ENCODE measurements around the gene THADA.
"Not testable (repeated sequence)": the region's sequence is repeated elsewhere in the genome, so short reads cannot be mapped to it uniquely, and the experiment has no call there.

The THADA gene

DNA sequence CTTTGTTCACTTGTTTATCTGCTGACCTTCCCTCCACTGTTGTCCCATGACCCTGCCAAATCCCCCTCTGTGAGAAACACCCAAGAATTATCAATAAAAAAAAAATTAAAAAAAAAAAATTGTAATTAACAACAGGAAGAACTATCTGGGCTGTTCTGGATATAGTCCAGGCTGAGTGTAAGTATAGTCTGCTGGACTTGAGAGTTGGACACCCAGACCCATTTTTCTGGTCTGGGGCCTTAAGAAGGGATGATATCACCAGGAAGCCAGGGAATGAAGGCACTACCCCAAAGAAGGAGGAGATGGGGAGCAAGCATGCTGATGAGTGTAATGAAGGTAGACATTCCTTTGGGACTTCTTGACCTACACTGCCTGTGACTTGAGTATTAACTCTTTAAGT lies 297.3 kb downstream of the THADA start:
- no peak for DNase-seq (ENCODE audit: low spot score)

- not testable (repeated sequence) for DNase-seq (ENCODE audit: low spot score)
Measured at GRCh38 chr2:43297740-43298139, 298.1 kb downstream of the THADA start.

DNA sequence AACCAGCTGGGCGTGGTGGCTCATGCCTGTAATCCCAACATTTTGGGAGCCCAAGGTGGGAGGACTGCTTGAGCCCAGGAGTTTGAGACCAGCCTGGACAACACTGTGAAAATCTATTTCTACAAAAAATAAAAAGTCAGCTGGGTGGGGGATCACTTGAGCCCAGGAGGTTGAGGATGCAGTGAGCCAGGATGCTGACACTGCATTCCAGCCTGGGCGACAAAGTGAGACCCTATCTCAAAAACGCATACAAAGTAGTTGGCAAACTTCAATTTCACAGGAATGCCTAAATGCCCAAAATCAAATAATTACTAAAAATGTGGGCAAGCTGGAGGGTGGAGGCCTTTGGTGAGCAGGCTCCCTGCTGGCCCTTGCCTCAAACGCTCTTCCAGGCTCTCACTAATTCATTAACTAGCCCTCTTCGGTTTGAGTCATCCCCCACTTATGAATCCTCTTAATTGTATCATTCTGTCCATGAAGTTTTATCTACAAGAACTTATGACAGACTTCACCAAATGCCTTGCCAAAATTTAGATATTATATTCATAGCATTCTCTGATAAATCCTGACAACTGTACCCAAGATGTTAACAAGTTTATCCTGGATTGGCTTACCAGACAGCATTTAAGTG lies 300.8 kb downstream of the THADA start:
- no peak for DNase-seq (ENCODE audit: low spot score)

DNA sequence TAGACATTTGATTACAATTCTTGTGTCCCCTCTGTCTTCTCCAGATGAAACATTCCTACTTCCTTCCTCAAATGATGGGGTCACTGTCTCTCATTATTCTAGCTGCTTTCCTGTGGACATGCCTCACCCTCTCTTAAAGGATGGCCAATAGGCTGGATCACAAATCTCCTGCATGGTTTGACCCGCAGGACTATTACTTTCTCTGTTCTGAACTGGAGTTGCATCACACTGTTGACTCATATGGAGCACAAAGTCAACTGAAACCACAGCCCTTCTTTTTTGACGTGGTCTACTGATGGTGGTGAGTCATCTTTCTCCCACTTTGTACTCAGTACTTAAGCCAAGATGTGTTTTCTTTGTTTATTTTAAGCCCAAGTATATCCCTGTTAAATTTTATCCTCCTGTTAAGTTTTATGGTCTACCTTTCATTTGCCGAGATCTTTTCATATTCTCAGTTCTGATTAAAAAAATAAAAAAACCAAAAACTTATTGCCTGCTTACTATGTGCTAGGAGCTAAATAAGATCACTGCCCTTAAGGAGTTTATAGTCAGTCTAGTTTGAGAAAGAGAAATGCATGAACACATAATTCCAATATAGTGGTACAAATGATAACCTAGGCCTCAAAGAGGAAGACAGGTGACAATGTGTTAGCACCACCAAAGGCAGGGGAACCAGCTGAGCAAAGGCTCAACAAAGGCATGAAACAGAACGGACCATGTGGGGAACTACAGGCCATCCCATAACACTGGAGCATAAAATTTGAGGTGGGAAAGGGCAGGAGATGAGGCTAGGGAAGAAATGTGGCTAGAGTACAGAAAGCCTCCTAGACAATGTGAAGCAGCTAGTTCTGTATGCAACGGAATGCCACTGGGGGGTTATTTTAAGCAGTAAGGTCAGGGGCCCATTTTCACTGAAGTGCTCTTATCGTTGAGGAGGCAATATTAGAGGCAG lies 301.8 kb downstream of the THADA start:
- DNase-seq (ENCODE audit: low spot score): peak; percentile 52

DNA sequence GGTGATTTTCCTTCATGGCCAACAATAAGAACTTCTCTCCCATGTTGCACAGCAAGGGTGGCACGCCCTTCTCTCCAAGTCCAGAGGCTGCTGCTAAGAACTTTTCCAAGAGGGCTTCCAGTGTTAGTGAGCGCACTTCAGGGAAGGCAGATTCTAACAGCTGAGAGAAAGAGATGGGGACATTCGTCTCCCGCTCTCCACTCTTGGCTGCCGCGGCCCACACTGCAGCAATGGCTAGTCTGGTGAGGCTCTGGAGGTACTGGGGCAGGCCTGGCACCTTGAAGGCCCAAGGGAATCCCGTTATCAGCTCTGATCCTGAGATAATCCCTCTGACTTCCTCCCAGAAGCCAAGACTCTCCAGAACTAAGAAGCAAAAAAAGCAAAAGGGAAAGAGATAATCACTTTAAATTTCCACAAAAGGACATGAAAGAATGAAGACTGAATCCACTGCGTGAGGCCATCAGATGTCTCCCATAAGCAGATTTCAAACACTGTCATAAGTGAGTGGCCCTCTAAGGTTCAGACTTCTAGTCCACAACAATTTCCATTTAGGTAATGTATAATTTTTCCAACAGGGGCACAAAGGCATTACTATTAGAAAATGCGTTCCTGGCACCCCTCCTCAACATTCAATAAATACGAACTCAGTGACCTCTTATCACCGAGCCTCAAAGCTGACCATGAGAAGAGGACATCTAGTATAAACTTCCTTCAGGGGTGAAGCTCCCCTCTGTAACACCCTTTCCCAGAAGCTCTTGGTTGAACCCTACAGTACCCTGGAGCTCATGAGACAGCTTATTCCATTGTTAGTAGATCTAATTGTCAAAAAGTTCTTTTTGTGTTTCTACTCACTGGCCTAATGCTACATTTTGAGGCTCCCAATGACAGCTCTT lies 302.7 kb downstream of the THADA start:
- no peak for DNase-seq (ENCODE audit: low spot score)

DNA sequence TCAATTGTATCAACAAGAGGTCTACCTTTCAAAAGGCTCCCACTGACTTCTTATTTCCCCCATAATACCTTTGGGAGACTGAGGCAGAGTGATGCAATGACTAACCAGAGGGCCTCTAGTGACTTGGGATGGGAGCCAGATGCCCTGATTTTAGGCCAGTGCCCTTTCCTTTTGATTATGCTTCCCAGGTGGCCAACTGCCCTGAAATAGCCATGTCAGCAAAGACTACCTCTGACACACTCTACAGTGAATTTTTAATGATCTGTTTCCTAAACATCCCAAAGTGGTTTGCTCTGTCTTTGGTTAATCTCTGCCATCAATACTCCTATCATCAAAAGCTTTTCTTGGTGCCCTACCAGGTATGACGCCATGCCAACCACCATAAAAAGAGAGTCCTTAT lies 303.5 kb downstream of the THADA start:
- no peak for DNase-seq (ENCODE audit: low spot score)

DNA sequence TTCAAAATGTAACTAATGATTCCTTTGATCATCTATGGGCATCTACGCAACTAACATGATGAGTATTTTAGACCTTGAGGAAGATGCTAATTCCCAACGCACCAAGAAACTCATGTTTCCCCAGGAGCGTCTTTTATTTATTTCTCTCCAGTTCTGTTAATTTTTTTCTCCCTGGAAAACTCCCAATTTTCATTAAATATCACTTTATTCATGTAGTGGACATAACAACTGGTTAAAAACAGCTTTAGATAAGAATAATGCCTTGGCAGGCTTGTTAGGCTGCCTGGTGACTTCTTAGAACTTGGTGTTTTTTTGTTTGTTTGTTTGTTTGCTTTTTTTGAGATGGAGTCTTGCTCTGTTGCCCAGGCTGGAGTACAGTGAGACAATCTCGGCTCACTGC lies 306.5 kb downstream of the THADA start:
- DNase-seq (ENCODE audit: low spot score): no peak

GRCh38 chr2:43288417-43289305 lies 307.2 kb downstream of the THADA start:
- no peak for DNase-seq (ENCODE audit: low spot score)

GRCh38 chr2:43285987-43286386 lies 309.9 kb downstream of the THADA start:
- DNase-seq (ENCODE audit: low spot score): no peak

- no peak for DNase-seq (ENCODE audit: low spot score)
Measured at GRCh38 chr2:43284967-43285366, 310.9 kb downstream of the THADA start.

- DNase-seq (ENCODE audit: low spot score): not testable (repeated sequence)
Measured at GRCh38 chr2:43284347-43284746, 311.5 kb downstream of the THADA start.

GRCh38 chr2:43280994-43281393 lies 314.8 kb downstream of the THADA start:
- DNase-seq (ENCODE audit: low spot score): no peak

- DNase-seq (ENCODE audit: low spot score): no peak
Measured at GRCh38 chr2:43279317-43279840, 316.5 kb downstream of the THADA start.

GRCh38 chr2:43278564-43279220 lies 317.1 kb downstream of the THADA start:
- no peak for DNase-seq (ENCODE audit: low spot score)

DNA sequence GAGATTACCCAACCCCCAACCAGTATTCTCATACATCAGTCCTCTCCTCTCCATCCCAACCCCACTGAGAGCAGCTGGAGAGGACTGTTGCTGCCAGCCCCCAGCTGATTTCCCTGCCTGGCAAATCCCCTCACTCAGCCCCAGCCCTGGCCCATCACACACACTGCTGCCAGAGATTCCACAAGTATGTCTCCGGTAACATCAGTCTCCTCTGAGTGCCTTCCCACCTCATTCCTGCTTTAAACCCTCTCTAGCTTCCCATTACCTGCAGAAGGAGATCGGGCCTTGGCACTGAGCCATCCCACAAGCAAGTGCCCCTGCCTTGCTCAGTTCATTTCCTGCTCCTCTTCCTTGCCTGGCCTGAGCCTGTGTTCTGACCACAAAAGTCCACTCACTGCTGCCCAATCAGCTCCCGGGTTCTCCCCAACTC lies 318.9 kb downstream of the THADA start:
- DNase-seq (ENCODE audit: low spot score): no peak

DNA sequence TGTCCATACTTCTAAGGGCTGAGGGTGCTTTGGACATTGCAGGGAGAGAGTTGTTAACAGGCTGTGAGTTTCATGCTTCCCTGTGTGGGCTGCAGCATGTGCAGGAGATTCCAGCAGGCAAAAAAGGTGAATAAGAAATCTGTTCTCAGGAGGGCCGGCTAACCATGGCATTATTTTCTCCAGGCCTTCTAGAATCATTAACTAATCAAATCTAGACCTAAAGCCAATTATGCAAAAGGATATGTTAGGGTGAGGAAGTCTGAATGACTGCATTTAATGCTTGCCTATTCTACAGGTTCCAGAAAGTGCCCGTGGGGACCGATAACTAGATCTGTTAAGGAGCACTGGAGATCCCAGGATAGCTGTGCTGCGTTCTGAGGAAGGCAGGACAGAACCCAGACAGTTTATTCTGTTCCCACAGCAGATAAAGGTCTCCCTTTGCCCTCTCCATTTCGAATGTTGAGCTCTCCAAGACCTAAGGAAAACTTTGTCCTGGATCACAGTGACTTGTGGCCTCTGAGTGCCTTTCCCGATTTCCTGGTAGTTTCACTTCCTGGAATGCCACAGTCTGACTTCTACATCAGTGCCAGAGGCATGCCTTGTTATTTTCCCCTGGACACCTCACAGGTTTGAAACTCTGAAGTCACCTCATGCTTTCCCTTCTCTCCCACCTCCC lies 319.4 kb downstream of the THADA start:
- no peak for DNase-seq (ENCODE audit: low spot score)

- no peak for DNase-seq (ENCODE audit: low spot score)
Measured at GRCh38 chr2:43274721-43275120, 321.1 kb downstream of the THADA start.

GRCh38 chr2:43274055-43274454 lies 321.8 kb downstream of the THADA start:
- no peak for DNase-seq (ENCODE audit: low spot score)

- no peak for DNase-seq (ENCODE audit: low spot score)
Measured at GRCh38 chr2:43273529-43273928, 322.3 kb downstream of the THADA start.
